HG03457 (cell line): ENCODE results near the gene PSMA7.
A peak's percentile ranks its signal among the peaks of the same experiment; 100 is the strongest.

Experiments used
- ATAC-seq: cut with Tn5 transposase; IDR thresholded peaks from one replicate; pipeline ENCODE4 v1.9.1; 2021; ENCODE audit warnings: moderate number of reproducible peaks; ENCODE audit not compliant: unreplicated experiment

The PSMA7 gene

DNA sequence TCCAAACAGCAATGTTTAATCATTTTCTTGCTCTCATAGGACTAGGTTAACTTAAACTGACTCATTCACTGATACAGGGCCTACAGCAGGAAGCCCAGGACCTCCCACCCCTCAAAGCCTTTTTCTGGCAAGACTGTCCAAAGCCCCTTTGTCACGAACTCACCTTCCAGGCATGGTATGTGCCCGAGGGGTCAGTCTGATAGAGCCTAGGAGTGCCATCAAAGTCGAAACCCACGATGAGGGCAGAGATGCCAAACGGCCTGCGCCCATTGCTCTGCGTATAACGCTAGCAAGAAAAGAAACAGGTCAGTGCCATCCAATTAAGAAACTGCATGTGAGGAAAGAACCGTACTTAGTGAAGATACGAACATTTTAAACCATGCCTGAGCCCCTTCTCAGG is 4.3 kb downstream of the PSMA7 start:
- ATAC-seq, result no peak

DNA sequence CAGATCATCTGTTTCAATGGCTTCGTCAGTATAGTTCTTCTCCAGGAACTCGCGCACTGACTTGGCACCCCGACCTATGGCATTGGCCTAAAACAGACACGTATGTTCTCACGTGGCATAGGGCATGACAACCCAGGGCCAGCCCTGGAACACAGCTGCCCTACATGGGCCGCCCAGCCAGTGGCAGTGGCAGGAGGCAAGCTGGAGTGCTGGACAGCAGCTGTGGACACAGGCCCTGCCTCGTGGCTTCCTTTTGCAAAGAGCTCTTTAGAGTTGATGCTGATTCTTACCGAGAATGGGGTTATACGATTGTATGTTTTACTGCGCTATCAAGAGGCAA is 5.0 kb downstream of the PSMA7 start:
- ATAC-seq, result no peak

DNA sequence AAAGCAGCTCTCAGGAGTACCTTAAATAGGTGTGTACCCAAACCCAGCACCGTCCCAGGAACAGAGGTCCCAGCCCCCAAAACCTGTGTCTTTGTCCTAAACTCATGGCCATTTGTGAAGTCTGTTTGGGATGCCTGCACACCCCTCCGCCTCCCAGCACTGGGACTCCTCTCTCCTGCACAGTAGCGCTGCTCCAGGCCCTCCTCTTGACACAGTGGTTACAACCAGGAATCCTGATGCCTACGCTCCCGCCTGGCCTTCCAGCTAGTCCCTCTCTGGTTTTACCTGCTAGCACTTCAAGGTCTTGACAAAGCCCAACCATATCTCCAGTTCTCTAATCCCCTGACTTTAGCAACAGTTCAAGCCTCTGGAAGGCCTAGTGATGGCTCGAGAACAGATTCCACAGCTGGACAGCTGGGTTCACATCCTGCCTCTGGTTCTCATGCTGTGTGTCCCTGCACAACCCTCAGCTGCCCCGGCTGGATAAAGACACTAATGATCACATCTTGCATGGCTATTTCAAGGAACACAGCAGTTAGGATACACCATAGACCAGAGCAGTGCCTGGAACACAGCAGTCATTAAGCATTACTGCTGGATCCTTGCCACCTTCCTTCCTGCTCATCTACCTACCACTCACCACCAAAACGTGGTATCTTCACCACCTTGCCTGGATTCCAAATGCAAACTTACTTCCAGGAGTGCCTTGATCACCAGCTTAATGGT is 5.6 kb downstream of the PSMA7 start:
- ATAC-seq, result no peak

DNA sequence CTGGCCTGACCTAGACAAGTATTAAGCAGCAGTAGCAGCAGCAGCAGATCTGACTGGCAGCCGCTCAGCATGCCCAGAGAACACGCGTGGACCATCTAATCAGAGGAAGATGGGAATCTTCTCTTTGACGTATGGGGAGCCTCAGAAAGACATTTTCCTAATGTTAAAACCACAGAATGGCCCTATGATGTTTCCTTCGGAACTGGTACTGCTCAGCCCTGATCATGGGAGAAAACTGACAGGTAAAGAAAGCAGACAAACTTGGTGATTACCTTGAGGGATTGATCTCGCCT is 6.2 kb downstream of the PSMA7 start:
- ATAC-seq, result no peak

DNA sequence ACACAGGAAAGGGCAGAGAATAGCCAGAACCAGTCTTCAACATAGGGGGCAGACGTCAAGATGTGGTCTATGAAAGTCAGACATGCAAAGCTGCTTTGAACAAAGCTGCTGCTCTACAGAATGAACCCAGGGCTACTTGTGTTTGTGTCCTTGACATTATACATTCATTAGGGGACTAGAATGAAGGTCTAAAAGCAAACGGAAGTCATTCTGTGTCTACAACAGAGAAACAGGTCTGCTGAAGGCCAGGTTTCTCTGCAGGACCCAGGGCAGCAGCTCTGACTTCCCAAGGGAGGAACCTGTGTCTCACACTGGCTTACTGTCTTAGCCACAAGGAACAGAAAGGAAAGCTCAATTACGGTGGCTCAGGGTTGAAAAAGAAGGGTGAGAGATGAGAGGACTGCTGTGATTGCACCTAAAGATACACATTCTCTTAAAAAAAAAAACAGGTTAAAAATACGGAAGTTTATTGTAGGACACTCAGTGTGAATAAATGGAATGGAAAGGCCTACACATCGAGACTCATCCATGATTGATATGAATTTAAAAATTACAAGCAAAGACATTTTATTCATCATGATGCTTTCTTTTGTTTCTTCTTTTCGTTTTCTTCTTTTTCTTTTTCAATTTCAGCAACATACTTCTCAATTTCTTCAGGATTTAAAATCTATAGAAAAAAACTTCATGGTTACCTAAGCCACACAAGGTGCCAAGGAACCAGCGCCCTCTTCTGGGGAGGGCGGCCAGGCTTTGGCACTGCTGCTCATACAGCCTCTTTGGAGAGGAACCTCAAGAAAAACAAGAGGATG is 6.7 kb downstream of the PSMA7 start:
- ATAC-seq, result no peak

DNA sequence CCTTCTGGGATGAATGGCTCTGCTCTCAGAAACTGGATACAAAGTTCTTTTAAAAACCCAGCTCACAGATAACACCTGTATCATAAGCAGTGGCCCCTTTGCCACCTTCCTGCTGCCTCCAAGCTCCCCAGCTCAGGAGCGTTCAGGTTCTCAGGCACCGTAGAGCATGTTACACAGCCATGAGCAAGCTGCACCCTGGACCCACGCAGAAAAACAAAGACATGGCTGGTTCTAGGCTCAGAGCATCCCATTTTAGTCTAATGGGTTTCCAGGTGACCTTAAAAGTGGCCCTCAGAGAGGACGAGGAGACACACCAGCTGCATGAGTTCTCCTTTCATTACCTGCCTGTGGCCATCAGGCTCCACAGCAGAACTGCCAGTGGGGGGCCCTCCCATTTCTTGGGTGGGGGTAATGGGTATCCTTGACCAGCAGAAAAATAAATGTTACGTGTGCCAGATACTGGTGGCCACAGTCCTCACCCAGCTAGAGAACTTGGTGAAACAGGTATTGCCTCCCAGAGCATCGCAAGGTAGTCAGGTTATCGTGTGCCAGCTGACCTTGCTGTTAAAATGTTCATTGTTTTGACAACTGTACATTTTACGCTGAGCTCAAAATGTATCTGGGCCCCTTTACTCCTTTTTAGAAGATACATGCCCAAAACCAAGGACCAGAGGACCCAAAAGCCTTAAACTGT is 7.5 kb downstream of the PSMA7 start:
- ATAC-seq, result no peak

DNA sequence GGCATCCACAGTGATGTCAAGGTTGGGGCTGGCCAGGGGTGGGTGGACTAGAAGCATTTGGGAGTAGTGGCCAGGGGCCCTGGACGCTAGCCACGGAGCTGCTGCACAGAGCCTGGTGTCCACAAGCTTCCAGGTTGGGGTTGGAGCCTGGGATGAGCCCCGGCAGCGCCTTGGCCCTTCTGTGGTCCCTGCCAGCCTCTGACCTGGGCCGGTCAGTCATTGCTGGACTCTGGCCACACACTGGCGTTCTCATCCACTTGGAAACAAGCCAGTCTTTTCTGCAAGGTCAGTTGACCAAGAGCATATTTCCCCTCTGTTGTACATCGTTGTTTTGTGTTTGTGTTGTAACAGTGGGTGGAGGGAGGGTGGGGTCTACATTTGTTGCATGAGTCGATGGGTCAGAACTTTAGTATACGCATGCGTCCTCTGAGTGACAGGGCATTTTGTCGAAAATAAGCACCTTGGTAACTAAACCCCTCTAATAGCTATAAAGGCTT is 8.4 kb downstream of the PSMA7 start:
- no peak for ATAC-seq

DNA sequence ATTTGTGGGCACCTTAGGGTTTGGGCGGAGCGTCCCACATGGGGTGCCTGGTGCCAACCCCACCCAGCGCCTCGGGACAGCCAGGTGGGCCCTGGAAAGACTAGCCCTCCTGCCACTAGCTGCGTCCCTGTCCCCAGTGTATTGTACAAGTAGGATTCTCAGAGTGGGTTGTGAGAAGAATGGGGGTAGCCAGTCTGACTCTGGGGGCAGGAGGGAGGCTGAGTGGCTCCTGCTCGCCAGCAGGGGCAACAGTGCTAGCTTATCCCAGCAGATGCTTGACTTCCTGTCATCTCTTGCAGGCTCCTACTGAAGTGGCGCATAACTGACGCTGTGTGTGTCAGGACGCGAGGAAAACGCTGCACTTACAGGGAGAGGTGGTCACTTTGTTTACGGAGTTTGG is 9.3 kb downstream of the PSMA7 start:
- no peak for ATAC-seq

DNA sequence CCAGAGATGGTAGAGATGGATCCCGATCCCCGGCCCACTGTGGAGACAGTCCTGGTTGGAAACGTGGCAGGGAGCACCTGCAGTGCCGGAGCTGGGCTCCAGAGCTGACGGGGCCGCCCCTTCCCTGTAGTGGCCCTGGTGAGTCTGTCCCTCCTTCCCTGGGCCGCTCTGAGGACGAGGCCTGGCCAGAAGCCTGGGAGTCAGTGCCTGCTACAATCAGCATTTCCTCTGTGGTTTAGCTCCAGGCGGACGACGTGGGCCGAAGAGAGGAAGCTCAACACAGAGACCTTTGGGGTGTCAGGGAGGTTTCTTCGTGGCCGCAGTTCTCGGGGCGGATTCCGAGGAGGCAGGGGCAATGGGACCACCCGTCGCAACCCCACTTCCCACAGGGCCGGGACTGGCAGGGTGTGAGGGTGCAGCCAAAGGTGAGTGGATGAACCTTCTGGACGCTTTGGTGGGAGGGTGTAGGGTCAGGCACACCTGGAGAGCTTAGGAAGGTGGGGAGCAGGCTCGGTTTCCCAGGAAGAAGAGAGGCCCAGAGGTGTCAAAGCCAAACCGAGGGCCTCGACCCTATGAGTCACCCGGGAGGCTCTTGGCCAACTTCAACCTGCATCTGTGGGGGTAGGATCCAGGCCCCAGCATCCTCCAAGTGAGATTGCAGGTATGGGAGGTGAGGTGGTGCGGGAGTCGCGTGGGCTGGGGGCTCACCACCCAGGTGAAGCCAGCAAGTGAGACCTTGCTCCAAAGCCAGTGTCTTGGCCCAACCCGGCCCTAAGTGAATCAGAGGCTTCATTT is 9.9 kb downstream of the PSMA7 start:
- ATAC-seq, result no peak

DNA sequence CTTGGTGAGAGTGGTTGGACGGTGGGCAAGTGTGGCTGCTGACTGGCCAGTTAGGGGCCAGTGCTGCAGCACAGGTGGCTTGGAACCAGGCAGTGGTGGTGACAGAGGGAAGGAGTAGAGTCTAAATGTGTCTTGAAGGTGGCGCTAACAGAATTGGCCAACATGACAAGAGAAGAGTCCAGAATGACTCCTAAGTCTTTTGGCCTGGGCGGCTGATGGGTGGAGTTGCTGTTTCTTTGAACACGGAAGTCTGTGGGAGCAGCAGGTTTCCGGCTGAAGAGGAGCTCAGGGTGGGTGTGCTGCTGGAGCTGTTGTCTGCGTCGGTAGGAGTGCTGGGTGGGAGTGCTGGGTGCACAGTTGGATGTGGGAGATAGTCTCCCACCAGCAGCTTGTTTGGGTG is 10.8 kb downstream of the PSMA7 start:
- ATAC-seq, result no peak

DNA sequence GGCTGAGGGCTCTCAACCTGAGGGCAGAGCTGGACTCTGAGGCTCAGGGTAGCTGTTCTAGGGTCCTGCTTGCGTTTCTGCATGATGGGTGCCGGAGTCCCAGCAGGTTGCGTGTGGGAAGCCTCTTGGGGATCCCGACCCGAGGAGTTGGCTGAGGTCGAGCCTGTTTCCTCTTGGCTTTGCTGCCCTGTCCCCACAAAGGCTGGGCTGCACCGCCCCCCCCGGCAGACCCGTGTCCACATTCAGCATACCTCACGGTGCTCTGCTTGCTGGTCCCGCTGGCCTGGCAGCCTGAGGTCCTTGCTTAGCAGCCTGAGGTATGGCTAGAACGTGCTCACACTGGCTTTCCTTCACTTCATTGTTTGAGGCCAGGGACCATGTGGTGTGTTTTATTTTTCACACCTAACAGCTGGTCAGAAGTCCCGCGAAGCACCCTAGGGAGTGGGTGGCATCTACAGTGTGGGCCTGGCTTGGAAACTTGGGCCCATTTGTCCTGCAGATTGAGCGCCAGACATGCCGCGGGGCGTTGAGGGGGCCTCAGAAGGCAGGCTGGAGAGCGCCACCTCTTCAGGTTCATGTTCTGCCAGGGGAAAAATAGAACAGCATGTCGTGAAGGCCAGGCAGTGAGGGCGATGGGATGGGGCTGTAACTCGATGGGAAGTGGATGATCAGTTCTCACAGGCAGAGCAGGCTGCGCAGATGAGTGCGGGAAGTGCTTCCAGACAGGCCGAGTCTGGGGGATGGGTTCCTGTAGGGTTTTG is 11.5 kb downstream of the PSMA7 start:
- no peak for ATAC-seq

DNA sequence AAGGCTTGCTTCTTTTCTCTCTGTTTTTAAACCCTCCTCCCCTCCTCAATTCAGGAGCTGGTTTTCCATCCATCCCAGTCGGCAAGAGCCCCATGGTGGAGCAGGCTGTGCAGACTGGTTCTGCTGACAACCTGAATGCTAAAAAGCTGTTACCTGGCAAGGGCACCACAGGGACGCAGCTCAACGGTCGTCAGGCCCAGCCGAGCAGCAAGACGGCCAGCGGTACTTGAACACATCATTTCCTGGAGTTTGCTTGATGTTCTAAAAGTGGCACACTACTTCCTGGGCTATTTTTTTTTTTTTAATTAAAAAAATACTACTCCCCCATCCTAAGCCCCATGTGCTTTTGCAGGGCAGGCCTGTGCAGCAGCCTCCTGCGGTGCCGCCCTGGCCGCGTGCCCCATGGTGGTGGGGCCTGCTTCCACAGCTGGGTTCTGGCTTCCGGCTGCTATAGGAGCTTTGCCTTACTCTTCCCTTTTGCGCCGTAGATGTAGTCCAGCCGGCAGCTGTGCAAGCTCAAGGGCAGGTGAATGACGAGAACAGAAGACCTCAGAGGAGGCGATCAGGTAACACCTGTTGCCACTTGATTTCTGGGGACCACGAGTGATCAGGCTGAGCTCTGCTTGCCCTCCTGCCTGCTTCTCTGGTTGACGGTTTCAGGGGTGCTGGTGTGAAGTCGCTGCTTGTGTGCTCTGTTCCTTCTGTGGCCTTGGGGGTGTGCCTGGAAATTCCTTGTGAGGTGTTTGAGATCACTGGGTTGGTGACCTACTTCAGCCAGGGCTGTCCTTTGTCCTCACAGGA is 13.3 kb downstream of the PSMA7 start:
- no peak for ATAC-seq

DNA sequence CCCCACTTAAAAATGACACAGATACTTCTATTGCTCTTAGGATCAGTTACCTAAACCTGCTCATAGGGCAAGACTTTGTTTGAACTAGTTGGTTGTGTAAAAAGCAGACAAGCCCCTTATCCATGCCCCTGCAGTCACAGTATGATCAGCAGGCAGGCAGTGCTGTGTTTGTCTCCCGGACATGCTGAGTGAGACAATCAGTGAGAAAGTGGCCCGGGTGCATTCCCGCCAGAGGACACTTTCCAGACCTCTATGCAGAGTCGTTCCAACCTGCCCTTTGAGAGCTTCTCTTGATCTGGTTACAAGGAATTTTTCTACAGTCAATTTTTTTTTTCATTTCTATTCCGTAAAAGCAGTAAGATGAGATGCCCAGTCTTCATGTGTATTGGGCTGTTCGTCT is 14.7 kb downstream of the PSMA7 start:
- ATAC-seq, result no peak

DNA sequence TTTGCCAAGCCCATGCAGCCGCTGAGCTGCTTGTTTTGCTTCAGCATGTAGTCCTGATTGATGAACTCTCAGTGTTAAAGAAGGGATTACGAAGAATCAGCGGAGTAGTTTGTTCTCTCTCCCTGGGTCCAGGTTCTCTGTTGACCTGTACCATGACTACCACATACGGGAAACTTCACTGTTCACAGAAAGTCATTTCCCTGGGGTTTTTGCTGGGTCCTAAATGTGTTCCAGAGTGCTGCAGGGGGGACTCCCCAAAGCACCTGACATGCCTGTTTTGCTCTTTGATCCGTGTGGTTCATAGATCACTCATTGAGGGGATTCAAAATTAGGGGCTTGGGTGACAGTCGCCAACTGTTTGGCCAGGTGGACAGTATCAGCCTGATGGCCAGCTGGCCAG is 15.4 kb downstream of the PSMA7 start:
- no peak for ATAC-seq

DNA sequence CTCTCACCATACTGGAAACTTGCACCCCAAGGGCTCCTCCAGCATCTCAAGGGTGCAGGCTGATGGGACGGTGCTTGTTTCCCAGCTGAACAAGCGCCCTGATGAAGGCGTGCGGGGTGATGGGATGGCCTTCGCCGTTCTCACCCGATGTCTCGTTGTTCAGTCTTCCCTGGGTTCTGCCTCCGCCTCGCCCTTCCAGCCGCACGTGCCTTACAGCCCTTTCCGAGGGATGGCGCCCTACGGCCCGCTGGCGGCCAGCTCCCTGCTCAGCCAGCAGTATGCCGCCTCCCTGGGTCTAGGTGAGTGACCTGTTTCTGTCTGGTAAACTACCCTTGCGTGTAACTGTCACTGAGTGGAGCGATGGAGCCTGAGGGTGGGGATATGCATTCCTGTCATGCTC is 17.1 kb downstream of the PSMA7 start:
- no peak for ATAC-seq

DNA sequence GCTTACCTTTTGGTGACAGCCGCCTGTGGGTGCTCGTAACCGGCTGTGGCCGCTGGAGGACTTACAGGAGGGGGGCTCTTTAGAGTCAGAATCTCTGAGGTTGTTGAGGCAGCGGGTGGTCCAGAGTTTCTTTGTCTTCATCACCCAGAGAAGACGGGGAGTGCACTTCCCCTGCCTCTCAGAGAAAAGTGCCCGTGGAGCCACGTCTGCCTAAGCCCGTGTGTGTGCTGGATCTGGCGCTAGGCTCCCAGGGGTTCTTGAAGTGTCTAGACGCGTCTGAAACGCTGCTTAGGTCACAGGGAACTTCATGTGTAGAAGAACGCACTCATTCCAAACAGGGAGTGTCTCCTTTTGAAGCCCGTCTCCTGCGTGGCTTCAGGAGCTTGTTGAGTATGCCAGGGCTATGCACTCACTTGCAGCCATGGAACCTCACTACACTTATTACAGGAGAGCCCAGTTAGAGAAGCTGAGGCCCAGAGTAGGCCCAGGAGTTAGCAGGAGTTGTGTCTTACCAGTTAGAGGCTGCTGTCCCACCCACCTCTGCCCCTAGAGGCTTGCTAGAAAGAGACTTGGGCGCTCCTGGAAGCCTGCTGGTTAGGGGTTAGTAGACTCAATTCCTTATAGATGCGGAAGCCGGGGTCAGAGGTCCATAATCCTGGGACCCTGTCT is 19.6 kb downstream of the PSMA7 start:
- ATAC-seq, result no peak

DNA sequence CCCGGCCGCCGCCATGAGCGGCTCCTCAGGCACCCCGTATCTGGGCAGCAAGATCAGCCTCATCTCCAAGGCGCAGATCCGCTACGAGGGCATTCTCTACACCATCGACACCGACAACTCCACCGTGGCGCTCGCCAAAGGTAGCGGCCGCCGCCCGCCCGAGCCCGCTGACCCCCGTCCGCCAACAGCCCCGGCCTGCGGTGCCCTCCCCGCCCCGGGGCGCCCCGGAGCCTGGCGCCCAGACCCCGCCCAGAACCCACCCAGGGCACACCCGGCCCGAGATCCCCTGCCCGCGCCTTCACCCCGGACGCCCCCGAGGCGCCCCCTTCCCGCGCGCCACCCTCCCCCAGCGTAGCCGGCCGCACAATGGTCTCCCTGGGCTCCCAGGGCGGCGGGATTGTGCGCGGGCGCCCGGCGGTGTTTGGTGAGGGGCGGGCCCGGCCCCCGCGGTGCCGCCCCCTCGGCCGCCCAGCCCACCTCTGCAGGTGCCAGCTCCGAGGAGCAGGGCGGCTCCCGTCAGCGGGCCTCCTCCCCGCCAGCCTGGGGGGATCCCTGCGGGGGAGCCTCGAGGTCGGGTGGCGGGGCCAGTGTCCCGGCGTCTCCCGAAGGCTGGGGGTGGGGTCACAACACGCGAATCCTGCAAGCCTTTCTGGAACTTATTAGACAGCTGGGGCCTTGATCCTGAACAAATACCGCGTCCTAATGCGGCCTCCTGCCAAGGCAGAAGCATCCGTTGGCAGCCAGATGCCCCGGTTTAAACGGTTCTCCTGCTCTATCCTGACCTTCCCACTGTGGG is 20.3 kb downstream of the PSMA7 start:
- ATAC-seq, result peak; percentile 6
